Measurements from ENCODE around the gene LYST. TPM values are rescaled to one million over a fixed set of nuclear protein-coding genes. Genes with fewer than 3 reads are reported as not detected.

The LYST gene
- polyA plus RNA-seq, 1 of the 3 experiments (the other 2 are of a cell fraction), result 3.9 TPM

GRCh38 chr1:235714205-235714897 is 152.4 kb downstream of the LYST start:
- Histone ChIP-seq H3K4me3 (ENCODE audit: low read depth in 2 of 2, low read length in 1 of 2) (no peak overlapping the region), H3F3A (replicated peaks; ENCODE audit: insufficient read depth) (peaks cover under 1% of the 10 kb centered on the region), H3K9me2 (no peaks in the 10 kb centered on the region), H3K4me2 (no peak overlapping the region), H3K9me3 (no peaks in the 10 kb centered on the region), H3K79me2 (ENCODE audit: insufficient read depth) (no peaks in the 10 kb centered on the region), H2AFZ (ENCODE audit: low read depth) (no peak overlapping the region), H3K4me1 (ENCODE audit: control insufficient read depth in 1 of 2, insufficient read depth in 2 of 2, low read depth in 1 of 2, low read length in 1 of 2) (no peaks in the 10 kb centered on the region; a peak in 1 of 4 replicates), H3K9ac (no peak overlapping the region), H3K27ac (ENCODE audit: low read depth in 2 of 2, low read length in 1 of 2) (no peak overlapping the region), H4K20me1 (ENCODE audit: insufficient read depth) (no peaks in the 10 kb centered on the region), H3K36me3 (replicated peaks in 1 of 2; ENCODE audit: control insufficient read depth in 1 of 2, insufficient read depth in 2 of 2, low read length in 1 of 2) (peaks cover 22 to 28% of the 10 kb centered on the region in 2 experiments), H3K27me3 (ENCODE audit: insufficient read depth) (no peaks in the 10 kb centered on the region)
- ChIA-PET CTCF (interaction anchor here (1.7 kb wide), 1 partner anchor 10 kb away, joined by 4 read pairs; no protein-coding TSS in a partner anchor), POLR2A (no interaction called here)
- 94% methylated on average over 4 of the region's 4 CpGs for WGBS (ENCODE audit: low lambda C conversion rate)
- no peak for DNase-seq
- TF ChIP-seq TEAD4 (IDR thresholded peaks at IDR 0.05; ENCODE audit: borderline replicate concordance, insufficient read depth), result no peak
- TF ChIP-seq EP300 (IDR thresholded peaks at IDR 0.05; ENCODE audit: borderline replicate concordance in 1 of 2, low read depth in 1 of 2, low read length in 1 of 2), result no peak
- no peak for TF ChIP-seq TCF12 (IDR thresholded peaks at IDR 0.05)
- no peak for TF ChIP-seq PBX3 (IDR thresholded peaks at IDR 0.05)
- no peak for TF ChIP-seq NFIC (IDR thresholded peaks at IDR 0.05; ENCODE audit: borderline replicate concordance)
- no peak for TF ChIP-seq EZH2phosphoT487 (IDR thresholded peaks at IDR 0.05; ENCODE audit: borderline replicate concordance, low read depth)
- TF ChIP-seq ELF1 (IDR thresholded peaks at IDR 0.05), result no peak
- no peak for TF ChIP-seq REST (IDR thresholded peaks at IDR 0.05; ENCODE audit: low read depth, low read length)
- no peak for TF ChIP-seq GATA2 (CRISPR knock-in tag; IDR thresholded peaks at IDR 0.05)
- TF ChIP-seq RAD21 (IDR thresholded peaks at IDR 0.05; ENCODE audit: low read length), result no peak
- TF ChIP-seq GABPA (IDR thresholded peaks at IDR 0.05; ENCODE audit: low read depth), result no peak
- TF ChIP-seq SIN3A (IDR thresholded peaks at IDR 0.05; ENCODE audit: borderline replicate concordance, low read depth, low read length), result no peak
- no peak for TF ChIP-seq FOSL2 (IDR thresholded peaks at IDR 0.05; ENCODE audit: borderline replicate concordance, low read depth)
- TF ChIP-seq FOXJ3 (CRISPR knock-in tag; IDR thresholded peaks at IDR 0.05), result no peak
- TF ChIP-seq MAX (IDR thresholded peaks at IDR 0.05; ENCODE audit: low read depth), result no peak
- no peak for TF ChIP-seq TAF1 (IDR thresholded peaks at IDR 0.05; ENCODE audit: borderline replicate concordance, low read depth, low read length)
- no peak for TF ChIP-seq RFX5 (IDR thresholded peaks at IDR 0.05; ENCODE audit: low read length)
- TF ChIP-seq JUND (IDR thresholded peaks at IDR 0.05), result no peak
- TF ChIP-seq CHD2 (IDR thresholded peaks at IDR 0.05; ENCODE audit: low read length, partially characterized antibody), result no peak
- TF ChIP-seq USF2 (IDR thresholded peaks at IDR 0.05; ENCODE audit: borderline replicate concordance, low read depth, low read length), result no peak
